Measurements from ENCODE around the gene ATXN7L2.

DNA sequence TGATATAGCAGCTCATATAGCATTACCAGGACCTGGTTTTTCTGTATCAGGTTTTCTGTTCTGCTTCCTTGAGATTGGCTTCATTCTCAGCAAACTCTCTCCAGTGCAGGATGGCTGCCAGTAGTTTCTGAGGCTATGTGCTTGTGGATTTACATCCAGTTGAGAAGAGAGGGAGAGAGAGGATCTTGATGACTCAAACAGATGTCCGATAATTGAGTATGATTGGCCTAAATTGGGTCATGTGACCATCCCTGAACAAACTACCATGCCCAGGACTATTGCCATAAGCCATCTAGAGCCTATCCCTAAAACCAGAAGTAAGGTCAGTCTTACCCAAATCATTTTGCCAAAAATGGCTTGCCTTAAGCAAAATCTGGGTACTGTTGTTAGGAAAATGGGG lies 39.4 kb upstream of the ATXN7L2 start:
- TF ChIP-seq, protein P1, sequence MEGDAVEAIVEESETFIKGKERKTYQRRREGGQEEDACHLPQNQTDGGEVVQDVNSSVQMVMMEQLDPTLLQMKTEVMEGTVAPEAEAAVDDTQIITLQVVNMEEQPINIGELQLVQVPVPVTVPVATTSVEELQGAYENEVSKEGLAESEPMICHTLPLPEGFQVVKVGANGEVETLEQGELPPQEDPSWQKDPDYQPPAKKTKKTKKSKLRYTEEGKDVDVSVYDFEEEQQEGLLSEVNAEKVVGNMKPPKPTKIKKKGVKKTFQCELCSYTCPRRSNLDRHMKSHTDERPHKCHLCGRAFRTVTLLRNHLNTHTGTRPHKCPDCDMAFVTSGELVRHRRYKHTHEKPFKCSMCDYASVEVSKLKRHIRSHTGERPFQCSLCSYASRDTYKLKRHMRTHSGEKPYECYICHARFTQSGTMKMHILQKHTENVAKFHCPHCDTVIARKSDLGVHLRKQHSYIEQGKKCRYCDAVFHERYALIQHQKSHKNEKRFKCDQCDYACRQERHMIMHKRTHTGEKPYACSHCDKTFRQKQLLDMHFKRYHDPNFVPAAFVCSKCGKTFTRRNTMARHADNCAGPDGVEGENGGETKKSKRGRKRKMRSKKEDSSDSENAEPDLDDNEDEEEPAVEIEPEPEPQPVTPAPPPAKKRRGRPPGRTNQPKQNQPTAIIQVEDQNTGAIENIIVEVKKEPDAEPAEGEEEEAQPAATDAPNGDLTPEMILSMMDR (IDR thresholded peaks at IDR 0.05) = no peak
- TF ChIP-seq POLR2A (IDR thresholded peaks at IDR 0.05) = no peak
